ENCODE results near the gene GRWD1.
"Not testable (repeated sequence)": the region's sequence is repeated elsewhere in the genome, so short reads cannot be mapped to it uniquely, and the experiment has no call there.

The GRWD1 gene

GRCh38 chr19:48480183-48480557 lies 34.4 kb downstream of the GRWD1 start:
- DNase-seq, result peak; percentile 27

- DNase-seq, result peak; percentile 55
These were observed 35.0 kb downstream of the GRWD1 start for GRCh38 chr19:48480558-48481500.

- peak; percentile 34 for DNase-seq
These were observed 36.3 kb downstream of the GRWD1 start for GRCh38 chr19:48481846-48482639.

- no peak for DNase-seq
These were observed 37.5 kb downstream of the GRWD1 start for GRCh38 chr19:48483301-48483700.

- no peak for DNase-seq
These were observed 38.6 kb downstream of the GRWD1 start for GRCh38 chr19:48484247-48484893.

GRCh38 chr19:48484931-48485612 lies 39.3 kb downstream of the GRWD1 start:
- no peak for DNase-seq

GRCh38 chr19:48486706-48487105 lies 40.9 kb downstream of the GRWD1 start:
- not testable (repeated sequence) for DNase-seq

GRCh38 chr19:48487544-48487943 lies 41.8 kb downstream of the GRWD1 start:
- no peak for DNase-seq

GRCh38 chr19:48487948-48488347 lies 42.2 kb downstream of the GRWD1 start:
- peak; percentile 63 for DNase-seq

GRCh38 chr19:48488478-48488877 lies 42.7 kb downstream of the GRWD1 start:
- DNase-seq, result not testable (repeated sequence)

- DNase-seq, result no peak
These were observed 43.9 kb downstream of the GRWD1 start for GRCh38 chr19:48489608-48490216.

- no peak for DNase-seq
These were observed 45.4 kb downstream of the GRWD1 start for GRCh38 chr19:48490981-48491792.

- no peak for DNase-seq
These were observed 46.0 kb downstream of the GRWD1 start for GRCh38 chr19:48491793-48492123.

GRCh38 chr19:48492925-48493717 lies 47.3 kb downstream of the GRWD1 start:
- DNase-seq, result peak; percentile 96

GRCh38 chr19:48493718-48494401 lies 48.1 kb downstream of the GRWD1 start:
- no peak for DNase-seq

GRCh38 chr19:48495396-48495795 lies 49.6 kb downstream of the GRWD1 start:
- no peak for DNase-seq

- DNase-seq, result no peak
These were observed 51.4 kb downstream of the GRWD1 start for GRCh38 chr19:48496959-48497727.

GRCh38 chr19:48497728-48498594 lies 52.2 kb downstream of the GRWD1 start:
- DNase-seq, result no peak

Measured in fibroblast of skin of abdomen (primary cell).